Measurements from ENCODE around the gene RAMP2.

The RAMP2 gene

DNA sequence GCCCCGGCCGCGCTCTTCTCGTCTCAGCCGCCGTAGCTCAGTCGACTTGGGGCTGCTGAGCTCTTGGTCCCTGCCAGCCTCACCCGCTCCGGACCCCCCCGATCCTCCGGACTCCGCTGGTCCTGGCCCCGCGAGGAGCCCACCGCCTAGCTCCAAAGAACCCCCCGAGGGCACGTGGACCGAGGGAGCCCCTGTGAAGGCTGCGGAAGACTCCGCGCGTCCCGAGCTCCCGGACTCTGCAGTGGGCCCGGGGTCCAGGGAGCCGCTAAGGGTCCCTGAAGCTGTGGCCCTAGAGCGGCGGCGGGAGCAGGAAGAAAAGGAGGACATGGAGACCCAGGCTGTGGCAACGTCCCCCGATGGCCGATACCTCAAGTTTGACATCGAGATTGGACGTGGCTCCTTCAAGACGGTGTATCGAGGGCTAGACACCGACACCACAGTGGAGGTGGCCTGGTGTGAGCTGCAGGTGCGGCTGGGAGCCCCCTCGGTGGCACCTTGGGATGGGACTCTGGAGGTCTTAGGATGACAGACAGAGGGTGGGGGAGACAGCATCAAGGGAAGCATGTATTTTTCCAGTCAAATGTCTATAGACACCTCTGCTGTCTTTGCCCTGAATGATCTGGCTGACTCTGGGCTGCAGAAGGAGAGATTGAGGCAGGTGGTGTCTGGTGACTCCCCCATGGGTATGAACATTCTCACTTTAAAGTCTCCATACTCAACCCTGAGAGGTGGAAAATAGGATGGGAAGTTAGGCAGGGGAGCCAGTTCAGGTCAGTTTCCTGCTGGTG is 20.0 kb downstream of the RAMP2 start:
- TF ChIP-seq, protein P1, sequence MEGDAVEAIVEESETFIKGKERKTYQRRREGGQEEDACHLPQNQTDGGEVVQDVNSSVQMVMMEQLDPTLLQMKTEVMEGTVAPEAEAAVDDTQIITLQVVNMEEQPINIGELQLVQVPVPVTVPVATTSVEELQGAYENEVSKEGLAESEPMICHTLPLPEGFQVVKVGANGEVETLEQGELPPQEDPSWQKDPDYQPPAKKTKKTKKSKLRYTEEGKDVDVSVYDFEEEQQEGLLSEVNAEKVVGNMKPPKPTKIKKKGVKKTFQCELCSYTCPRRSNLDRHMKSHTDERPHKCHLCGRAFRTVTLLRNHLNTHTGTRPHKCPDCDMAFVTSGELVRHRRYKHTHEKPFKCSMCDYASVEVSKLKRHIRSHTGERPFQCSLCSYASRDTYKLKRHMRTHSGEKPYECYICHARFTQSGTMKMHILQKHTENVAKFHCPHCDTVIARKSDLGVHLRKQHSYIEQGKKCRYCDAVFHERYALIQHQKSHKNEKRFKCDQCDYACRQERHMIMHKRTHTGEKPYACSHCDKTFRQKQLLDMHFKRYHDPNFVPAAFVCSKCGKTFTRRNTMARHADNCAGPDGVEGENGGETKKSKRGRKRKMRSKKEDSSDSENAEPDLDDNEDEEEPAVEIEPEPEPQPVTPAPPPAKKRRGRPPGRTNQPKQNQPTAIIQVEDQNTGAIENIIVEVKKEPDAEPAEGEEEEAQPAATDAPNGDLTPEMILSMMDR (conservative IDR thresholded peaks at IDR 0.05; ENCODE audit: low read length) = no peak
- DNase-seq (ENCODE audit: low read depth) = no peak
- H3K4me3 ChIP-seq (ENCODE audit: low read length) = peak overlapping the region; percentile 78

DNA sequence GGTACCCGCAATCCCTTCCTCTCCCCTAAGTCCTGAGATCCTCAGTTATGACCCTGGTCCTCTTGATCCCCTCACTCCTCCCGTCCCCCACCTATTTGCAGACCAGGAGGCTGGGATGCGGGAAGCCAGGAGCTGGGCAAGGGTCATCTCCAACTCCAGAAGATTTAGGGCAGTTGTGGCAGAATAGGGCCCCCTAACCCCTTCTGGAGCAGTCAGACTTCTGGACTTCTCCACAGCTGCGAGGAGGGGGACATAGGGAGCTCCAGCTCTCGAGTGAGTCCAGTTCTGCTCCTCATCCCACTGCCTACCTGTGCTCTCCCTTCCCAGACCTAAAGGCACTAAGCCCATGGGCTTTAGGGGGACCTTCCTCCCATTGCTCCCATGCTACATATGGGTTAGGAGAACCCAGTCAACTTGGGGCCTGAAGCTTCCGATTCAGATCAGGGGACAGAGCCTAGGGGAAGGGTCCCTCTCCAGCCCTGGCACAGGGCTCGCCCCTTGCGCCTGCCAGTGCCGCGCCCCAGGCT is 20.7 kb downstream of the RAMP2 start:
- H3K4me3 ChIP-seq (ENCODE audit: low read length) = peak overlapping the region; percentile 78
- DNase-seq (ENCODE audit: low read depth) = no peak
- TF ChIP-seq, protein P1 (conservative IDR thresholded peaks at IDR 0.05; ENCODE audit: low read length) = no peak

DNA sequence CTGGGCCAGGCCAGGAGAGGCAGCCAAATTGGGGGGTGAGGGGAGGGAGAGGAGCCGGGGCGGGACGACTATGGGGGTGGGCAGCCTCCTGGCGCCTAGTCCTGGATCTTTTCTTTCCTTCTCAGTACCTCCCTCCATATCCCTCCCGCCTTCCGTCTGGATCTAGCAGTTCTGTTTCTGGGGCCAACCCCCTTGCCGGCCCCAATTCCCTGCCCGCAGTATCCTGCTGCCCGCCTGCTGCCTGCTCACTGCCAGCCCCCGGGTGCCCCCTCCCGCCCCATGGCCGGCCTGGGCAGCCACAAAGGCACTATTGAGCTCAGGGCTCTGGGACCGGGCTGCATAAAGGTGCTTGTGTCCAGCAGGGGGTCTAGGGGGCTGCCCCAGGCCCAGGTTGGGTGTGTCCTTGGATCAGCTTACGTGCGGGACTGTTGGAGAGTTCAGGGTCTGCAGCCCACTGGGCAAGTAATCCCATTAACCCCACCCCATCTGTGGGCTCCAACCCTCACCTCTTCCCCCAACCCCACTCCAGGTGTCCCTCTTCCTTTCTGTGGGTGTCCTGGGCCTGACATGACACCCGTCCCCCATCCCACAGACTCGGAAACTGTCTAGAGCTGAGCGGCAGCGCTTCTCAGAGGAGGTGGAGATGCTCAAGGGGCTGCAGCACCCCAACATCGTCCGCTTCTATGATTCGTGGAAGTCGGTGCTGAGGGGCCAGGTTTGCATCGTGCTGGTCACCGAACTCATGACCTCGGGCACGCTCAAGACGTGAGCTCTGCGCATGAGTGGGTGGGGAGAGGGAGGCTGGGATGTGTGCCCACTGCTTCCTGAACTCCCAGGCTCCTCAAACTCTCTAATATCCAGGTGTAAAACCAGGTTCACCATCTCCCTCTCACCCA is 21.4 kb downstream of the RAMP2 start:
- peak overlapping the region; percentile 78 for H3K4me3 ChIP-seq (ENCODE audit: low read length)
- TF ChIP-seq, protein P1 (conservative IDR thresholded peaks at IDR 0.05; ENCODE audit: low read length) = no peak
- no peak for DNase-seq (ENCODE audit: low read depth)

DNA sequence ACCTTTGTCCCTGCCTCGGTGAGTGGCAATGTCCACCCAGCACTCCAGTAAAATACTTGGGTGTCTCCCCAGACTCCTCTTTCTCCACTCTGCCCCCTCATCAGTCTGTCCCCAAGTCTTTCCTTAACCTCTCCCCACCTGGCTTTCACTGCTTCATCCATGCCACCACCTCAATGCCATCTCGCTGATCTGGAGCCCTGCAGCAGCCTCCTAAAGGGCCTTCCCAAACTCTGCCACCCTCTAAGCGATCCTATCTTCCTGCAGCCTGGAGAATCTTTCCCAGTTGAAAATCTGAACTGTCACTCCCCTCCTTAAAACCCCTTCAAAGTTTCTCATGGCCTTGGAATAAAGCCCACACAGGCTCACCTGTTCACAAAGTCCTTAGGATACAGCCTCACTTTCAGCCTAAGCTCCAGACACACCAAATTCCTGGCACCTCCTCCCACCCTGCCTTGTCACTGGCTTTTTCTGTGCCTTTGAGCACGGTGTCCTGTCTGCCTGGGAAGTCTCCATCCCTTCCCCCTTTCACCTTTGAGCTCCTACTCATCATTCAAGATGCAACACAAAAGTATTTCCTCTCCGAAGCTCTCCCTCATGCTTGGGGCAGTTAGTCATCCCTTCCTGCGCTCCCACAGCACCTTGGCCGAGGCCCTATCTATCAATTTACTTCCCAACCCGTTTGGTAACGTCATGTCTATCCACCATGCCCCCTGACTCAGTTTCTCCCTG is 22.2 kb downstream of the RAMP2 start:
- TF ChIP-seq, protein P1 (conservative IDR thresholded peaks at IDR 0.05; ENCODE audit: low read length) = no peak
- peak; percentile 78 for DNase-seq (ENCODE audit: low read depth)
- H3K4me3 ChIP-seq (ENCODE audit: low read length) = peak overlapping the region; percentile 78

DNA sequence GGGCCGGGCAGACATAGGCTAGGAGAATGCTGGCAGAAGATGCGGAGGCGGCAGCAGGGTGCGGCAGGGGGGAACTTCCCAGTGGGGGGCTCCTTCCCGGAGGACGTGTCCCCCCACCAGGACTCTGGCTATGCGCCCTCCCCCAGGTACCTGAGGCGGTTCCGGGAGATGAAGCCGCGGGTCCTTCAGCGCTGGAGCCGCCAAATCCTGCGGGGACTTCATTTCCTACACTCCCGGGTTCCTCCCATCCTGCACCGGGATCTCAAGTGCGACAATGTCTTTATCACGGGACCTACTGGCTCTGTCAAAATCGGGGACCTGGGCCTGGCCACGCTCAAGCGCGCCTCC is 22.7 kb downstream of the RAMP2 start:
- peak overlapping the region; percentile 12 for H3K4me3 ChIP-seq (ENCODE audit: low read length)
- DNase-seq (ENCODE audit: low read depth) = no peak

DNA sequence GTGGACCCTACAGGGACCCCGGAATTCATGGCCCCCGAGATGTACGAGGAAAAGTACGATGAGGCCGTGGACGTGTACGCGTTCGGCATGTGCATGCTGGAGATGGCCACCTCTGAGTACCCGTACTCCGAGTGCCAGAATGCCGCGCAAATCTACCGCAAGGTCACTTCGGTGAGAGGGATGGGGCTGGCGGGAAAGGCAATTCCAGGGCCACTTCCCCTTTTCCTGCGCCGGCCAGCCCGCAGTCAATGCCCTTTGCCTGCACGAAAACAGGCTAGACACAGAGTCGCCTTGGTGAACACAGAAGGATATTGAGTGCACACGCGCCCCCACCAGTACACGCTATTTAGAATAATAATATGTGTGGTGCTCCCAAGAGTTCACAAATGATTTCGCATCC is 23.4 kb downstream of the RAMP2 start:
- no peak overlapping the region for H3K4me3 ChIP-seq (ENCODE audit: low read length)
- DNase-seq (ENCODE audit: low read depth) = no peak
- TF ChIP-seq, protein P1 (conservative IDR thresholded peaks at IDR 0.05; ENCODE audit: low read length) = no peak

More for the DNA sequence above, 22.7 kb downstream of the RAMP2 start:
- TF ChIP-seq, protein P1 (conservative IDR thresholded peaks at IDR 0.05; ENCODE audit: low read length) = no peak
